UCSD-AML1 (cell line): ENCODE measurements around the gene TCF7L1.

Experiments used
- DNase-seq: peaks from one replicate; lab custom pipeline; 2025; ENCODE audit not compliant: unreplicated experiment; lab: John Stamatoyannopoulos, UW

The TCF7L1 gene

GRCh38 chr2:85162746-85163301 lies 29.6 kb downstream of the TCF7L1 start:
- no peak for DNase-seq

- no peak for DNase-seq
Observed at GRCh38 chr2:85163675-85164074, 30.5 kb downstream of the TCF7L1 start.

- no peak for DNase-seq
Observed at GRCh38 chr2:85164145-85164569, 31.0 kb downstream of the TCF7L1 start.

GRCh38 chr2:85165088-85165690 lies 32.0 kb downstream of the TCF7L1 start:
- DNase-seq = no peak

- no peak for DNase-seq
Observed at GRCh38 chr2:85166021-85166420, 32.8 kb downstream of the TCF7L1 start.

- DNase-seq = no peak
Observed at GRCh38 chr2:85167479-85167878, 34.3 kb downstream of the TCF7L1 start.

- no peak for DNase-seq
Observed at GRCh38 chr2:85168942-85169341, 35.8 kb downstream of the TCF7L1 start.

GRCh38 chr2:85169581-85169980 lies 36.4 kb downstream of the TCF7L1 start:
- no peak for DNase-seq

GRCh38 chr2:85170938-85171475 lies 37.8 kb downstream of the TCF7L1 start:
- no peak for DNase-seq

GRCh38 chr2:85171916-85172315 lies 38.7 kb downstream of the TCF7L1 start:
- no peak for DNase-seq

- DNase-seq = no peak
Observed at GRCh38 chr2:85173909-85174308, 40.7 kb downstream of the TCF7L1 start.

- DNase-seq = no peak
Observed at GRCh38 chr2:85174943-85175342, 41.8 kb downstream of the TCF7L1 start.

- DNase-seq = no peak
Observed at GRCh38 chr2:85175369-85176299, 42.4 kb downstream of the TCF7L1 start.

- no peak for DNase-seq
Observed at GRCh38 chr2:85177031-85177824, 44.0 kb downstream of the TCF7L1 start.

GRCh38 chr2:85178154-85178553 lies 45.0 kb downstream of the TCF7L1 start:
- DNase-seq = no peak

- no peak for DNase-seq
Observed at GRCh38 chr2:85178980-85179411, 45.8 kb downstream of the TCF7L1 start.

- no peak for DNase-seq
Observed at GRCh38 chr2:85179541-85179940, 46.3 kb downstream of the TCF7L1 start.

GRCh38 chr2:85180322-85181133 lies 47.3 kb downstream of the TCF7L1 start:
- no peak for DNase-seq

- DNase-seq = no peak
Observed at GRCh38 chr2:85181134-85181631, 48.0 kb downstream of the TCF7L1 start.
